ENCODE data around the gene GINS2.

GINS2 gene

DNA sequence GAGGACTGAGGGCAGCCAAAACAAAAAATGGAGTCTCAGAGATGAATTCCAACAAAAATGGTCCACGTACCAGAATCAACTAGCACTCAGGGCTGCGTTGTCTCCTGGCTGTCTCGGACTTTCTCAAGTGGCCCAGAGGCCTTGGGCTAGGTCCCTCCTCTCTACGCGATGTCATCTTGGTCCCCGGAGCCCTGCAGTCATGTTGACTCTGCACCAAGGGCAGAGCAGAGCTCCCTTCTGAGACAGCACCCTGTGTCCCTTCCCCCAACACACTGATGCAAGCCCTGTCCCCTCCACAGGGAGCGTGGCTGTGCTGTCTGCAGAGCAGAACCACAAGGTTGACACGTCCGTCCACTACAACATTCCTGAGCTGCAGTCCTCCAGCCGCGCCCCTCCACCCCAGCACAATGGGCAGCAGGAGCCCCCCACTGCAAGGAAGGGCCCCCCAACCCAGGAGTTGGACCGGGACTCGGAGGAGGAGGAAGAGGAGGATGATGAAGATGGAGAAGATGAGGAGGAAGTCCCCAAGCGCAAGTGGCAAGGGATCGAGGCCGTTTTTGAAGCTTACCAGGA is 20.8 kb downstream of the GINS2 start:
- DNase-seq (ENCODE audit: low read depth, low spot score), result no peak

DNA sequence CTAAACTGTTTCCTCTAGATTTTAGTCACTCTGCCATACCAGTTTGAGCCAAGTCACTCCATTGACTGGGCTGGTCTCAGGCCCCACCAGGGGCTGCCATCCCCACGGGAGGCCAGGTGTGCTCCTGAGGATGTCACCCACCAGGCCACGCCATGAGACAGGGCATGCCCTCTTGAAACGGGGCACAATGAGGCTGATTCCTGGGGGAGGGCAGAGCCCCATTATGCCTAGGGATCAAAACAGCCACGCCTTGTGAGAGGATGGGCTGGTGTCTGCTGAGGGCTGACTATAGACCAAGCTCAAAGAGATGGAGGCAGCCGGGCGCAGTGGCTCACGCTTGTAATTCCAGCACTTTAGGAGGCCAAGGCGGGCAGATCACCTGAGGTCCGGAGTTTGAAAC is 21.5 kb downstream of the GINS2 start:
- no peak for DNase-seq (ENCODE audit: low read depth, low spot score)

DNA sequence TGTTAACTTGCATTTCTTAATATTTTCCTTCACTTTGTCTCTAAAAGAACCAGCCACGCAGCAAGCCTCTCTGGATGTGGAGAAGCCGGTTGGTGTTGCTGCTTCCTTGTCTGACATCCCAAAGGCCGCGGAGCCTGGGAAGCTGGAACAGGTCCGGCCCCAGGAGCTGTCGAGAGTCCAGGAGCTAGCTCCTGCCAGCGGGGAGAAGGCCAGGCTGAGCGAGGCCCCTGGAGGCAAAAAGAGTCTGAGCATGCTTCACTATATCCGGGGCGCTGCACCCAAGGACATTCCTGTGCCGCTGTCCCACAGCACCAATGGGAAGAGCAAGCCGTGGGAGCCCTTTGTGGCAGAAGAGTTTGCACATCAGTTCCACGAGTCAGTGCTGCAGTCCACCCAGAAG is 22.8 kb downstream of the GINS2 start:
- DNase-seq (ENCODE audit: low read depth, low spot score), result no peak

DNA sequence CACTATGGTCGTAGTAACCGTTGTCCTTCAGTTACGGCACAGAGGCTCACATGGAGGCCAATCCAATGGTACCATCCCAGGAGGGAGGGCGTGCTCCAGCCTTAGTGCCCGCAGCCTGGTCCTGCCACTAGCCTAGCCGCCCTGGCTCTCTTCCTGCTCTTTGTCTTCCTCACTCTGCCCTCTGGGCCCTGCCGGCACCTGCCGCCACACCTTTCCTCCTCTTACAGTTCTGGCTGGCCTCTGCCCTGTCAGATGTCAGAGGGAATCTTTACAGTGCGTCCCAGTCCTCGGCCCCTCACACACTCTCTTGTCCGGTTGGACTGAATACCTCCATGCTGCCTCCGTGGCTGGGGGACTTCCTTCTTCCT is 23.4 kb downstream of the GINS2 start:
- no peak for DNase-seq (ENCODE audit: low read depth, low spot score)

DNA sequence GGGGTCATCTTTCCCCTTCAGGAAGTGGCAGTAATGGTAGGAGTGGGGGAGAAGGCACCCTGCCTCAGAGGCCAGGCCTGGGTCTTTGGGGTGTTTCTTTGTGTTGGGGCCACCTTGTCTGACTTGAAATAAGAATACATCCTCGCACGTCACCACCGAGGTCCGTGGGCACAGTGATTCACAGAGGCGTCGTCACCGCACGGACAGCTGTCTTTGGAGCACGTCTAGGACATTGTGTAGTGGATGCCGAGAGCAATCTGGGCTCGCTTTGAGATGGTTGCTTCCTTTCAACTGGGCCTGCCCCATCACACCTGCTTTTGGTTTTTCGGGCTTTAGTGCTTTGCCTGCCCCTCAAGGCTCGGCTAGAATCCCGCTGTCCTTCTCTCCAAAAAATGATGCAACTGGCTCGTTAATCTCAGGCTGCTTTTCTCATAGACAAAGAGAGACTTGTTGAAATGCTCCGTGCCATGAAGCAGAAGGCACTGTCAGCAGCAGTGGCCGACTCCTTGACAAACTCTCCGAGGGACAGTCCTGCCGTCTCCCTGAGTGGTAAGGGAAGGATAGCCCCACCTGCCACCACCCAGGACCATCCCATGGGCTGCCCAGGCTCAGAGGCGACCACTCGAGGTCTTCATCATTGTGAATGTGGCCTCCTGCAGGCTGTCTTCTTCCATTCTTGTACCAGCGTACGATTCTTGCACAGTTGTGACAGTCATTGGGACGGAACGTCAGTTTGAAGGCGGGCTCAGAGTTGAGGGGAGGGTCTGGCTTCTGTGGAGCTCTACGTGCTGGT is 24.0 kb downstream of the GINS2 start:
- DNase-seq (ENCODE audit: low read depth, low spot score), result no peak

DNA sequence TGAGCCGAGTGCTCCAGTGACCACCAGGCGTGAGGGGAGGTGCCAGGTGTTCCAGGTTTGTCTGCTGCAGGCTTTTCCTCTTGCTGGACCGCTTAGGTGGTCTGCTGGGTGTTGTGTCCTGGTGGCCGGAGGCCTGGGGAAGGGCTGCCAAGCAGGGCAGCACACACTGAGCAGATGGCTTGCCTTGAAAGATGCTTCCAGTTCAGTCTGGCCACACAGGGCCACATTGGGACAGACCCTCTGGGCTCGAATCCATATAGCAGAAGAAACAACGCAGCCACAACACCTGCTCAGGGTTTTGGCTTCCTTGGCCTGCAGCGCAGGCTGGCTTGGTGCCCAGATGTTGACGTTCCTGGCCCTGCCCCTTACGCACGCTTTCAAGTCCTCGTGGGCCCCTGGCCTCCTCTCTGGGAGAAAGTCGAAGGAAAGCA is 24.8 kb downstream of the GINS2 start:
- DNase-seq (ENCODE audit: low read depth, low spot score), result no peak

DNA sequence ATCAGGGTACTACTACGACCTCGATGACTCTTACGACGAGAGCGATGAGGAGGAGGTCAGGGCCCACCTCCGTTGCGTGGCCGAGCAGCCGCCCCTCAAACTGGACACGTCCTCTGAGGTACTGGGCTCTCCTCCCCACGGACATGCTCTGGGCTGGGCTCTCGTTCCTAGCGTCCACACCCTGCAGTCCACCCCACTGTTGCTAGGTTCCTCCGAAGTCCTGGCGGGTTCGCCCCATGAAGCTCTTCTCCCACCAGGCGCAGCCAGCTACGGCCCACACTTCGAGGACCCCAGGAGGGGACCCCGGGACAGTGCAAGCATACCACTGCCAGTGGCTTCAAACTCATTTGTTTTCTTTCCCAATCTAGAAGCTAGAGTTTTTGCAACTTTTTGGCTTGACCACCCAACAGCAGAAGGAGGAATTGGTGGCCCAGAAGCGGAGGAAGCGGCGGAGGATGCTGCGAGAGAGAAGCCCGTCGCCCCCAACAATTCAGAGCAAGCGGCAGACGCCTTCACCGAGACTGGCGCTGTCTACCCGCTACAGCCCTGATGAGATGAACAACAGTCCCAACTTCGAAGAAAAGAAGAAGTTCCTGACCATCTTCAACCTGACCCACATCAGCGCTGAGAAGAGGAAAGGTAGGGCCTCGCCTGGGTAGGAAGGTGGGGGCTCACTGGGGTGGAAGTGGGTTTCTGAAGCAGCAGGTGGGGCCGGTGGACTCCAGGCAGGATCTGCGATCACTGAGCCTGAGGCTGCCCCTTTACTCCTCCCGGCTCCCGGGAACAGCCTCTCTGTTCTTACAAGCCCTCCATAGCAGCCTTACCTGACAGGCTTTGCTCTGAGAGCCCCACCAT is 25.6 kb downstream of the GINS2 start:
- no peak for DNase-seq (ENCODE audit: low read depth, low spot score)

DNA sequence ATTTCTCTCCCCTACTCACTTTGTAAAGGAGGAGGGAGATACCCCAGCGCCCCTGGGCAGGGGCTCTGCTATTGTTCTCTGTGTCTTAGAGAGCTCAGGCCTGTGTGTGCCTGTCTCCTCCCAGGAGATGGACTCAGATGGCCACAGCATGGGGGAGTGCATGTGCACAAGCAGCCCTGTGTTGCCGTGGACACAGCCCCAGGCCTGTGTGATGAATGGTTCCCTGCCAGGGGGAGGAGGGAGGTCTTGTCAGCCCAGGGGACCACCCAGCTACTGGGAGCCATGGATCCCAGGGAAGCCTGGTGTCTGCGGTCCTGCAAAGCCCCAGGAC is 26.3 kb downstream of the GINS2 start:
- no peak for DNase-seq (ENCODE audit: low read depth, low spot score)

DNA sequence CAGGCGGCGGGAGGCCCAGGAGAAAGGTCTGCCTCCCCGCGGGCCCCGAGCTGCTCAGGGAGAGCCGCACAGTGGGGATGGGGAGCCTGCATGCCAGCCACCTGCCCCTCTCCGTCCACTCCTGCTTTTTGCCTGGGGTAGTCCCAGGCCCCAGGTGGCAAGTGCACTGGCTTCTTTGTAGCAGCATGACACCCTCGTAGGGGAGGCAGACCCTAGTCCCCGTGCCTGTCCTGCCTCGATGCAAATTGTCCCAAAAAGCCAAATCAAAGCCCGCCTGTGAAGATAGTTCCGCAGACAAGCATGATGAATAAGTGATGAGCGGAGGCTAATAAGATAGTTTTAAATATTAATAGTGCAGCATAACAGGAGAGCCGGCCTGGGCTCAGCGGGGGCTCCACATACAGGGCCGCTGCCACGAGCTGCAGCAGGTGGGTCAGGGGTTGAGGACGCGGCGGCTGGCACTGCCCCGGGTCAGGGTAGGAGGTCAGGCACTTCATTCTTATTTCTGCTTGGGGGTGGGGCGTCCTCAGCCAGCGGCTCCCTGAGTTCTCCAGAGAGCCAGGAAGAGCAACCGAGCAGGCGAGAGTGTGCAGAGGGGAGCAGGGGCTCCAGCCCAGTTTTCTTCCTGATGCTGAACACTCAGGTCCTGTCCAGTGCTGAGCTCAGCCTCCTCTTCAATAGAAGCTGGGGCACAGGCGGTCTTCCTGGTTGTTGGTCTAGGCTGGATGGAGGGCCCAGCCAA is 26.8 kb downstream of the GINS2 start:
- no peak for DNase-seq (ENCODE audit: low read depth, low spot score)

DNA sequence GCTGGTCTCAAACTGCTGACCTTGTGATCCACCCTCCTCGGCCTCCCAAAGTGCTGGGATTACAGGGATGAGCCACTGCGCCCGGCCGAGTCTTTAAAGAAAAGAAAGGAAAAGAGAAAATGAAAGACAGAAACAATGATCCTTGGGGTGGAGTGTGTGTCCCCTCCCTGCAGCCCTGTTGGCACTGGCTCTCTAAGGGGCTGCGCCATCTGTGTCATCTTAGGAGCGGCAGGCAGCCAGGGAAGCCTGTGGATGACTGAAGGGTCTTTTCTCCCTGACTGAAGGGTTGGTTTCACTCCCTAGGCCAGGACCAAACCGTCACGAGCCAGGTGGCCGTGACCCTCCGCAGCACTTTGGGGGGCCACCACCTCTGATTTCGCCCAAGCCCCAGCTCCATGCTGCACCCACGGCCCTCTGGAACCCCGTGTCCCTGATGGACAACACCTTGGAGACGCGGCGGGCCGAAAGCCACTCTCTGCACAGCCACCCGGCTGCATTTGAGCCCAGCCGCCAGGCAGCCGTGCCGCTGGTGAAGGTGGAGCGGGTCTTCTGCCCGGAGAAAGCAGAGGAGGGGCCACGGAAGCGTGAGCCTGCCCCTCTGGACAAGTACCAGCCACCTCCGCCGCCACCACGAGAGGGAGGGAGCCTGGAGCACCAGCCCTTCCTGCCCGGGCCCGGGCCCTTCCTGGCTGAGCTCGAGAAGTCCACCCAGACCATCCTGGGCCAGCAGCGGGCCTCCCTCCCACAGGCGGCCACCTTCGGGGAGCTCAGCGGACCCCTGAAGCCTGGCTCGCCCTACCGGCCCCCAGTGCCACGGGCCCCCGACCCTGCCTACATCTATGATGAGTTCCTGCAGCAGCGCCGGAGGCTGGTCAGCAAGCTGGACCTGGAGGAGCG is 27.7 kb downstream of the GINS2 start:
- DNase-seq (ENCODE audit: low read depth, low spot score), result no peak

DNA sequence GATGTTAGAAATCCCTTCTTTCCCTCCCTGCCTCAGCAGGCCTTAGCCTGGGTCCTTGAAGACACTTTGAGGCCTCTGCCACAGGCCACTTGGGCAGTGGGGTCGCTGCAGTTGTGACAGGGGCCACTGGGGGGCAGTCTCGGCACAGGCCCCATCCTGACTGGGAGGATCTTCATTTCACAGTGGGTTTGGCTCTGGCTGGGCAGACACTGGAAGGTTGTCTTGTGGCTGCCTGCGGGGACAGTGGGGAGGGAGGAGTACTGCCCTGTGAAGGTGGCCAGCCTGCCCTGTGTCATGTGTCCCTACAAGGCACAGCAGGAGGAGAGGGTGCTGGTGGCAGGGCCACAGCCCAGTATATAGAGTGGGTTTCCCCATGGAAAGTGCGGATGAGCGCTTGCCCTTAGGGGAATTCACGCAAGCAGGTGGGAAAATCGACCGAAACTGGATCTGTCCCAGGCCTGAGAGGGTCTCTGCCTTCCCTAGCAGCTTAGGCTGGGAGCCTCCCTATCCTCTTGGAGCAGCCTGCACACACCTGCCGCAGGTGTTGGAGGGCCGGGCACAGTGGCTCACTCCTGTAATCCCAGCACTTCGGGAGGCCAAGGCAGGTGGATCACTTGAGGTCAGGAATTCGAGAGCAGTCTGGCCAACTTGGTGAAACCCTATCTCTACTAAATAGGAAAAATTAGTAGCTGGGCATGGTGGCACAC is 28.8 kb downstream of the GINS2 start:
- peak; percentile 18 for DNase-seq (ENCODE audit: low read depth, low spot score)

DNA sequence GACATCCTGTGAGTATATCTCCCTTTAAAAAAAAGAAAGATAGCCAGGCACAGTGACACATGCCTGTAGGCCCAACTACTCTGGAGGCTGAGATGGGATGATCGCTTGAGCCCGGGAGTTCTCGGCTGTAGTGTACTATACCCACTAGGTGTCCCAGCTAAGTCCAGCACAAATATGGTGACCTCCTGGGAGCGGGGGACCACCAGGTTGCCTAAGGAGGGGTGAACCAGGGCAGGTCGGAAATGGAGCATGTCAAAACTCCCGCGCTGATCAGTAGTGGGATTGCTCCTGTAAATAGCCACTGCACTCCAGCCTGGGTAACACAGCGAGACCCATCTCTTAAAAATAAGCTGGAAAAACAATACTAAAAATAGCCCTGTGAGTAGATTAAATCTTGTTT is 29.4 kb downstream of the GINS2 start:
- no peak for DNase-seq (ENCODE audit: low read depth, low spot score)

DNA sequence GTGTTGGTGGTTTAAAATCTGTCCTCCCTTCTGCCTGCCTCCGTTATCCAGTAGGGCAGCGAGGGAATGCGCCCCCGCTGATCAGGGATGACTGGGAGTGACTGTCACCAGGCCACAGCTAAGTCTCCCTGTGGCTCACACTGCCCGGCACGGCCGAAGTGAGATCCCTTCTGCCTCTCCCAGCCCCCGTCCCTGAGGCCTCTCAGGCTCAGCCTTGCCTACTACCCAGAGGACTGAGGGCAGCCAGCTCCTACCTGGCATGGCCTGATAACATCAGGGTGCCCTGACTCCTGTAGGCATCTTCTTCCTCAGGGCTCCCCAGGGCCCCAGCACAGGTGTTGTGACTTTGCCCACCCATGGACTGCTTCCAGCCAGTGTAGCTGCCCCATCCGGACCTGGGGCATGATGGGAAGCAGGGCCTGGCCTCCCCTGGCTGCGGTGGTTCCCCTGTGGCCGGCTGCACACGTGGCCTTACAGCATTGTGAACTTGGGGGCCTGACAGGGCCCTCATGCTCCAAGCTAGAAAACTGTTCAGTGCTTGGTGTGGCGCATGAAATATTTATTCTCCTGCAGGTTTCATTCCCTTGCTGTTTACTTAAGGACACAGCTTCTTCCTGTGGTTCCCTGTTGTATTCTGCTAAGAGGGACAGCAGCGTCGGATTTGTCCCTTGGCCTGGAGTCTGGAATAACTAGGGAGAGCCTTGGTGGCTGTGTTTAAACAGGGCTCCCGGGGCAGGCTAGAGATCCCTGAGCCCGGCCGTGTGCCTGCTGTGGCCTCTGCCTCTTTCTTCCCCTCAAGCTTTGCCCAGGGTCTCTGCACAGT is 30.0 kb downstream of the GINS2 start:
- no peak for DNase-seq (ENCODE audit: low read depth, low spot score)

DNA sequence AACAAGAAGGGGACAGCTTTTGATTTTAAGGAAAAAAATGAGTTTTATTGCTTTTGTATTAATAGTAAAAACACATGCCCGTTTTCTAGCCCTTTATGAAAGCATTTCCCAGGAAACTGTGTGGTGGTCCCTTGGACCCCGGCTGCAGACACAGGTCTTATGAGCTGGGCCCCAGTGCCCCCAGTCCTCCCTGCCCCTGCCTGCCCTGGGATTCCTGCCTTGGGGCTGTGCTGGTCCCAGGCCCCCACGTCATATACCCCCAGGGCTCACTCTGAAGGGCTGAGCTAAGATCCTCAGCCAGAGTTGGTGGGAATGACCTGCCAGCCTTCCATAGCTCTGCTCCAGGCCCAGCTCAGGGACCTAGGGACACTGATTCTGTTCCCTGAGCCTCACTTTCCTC is 30.8 kb downstream of the GINS2 start:
- no peak for DNase-seq (ENCODE audit: low read depth, low spot score)

DNA sequence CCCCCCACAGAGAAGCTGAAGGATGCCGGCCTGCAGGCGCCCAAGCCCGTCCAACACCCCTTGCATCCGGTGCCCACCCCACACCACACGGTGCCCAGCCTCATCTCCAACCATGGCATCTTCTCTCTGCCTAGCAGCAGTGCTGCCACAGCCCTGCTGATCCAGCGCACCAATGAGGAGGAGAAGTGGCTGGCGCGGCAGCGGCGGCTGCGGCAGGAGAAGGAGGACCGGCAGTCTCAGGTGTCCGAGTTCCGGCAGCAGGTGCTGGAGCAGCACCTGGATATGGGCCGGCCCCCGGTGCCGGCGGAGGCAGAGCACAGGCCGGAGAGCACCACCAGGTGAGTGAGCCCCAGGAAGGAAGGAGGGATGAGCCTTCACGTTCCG is 31.5 kb downstream of the GINS2 start:
- no peak for DNase-seq (ENCODE audit: low read depth, low spot score)

DNA sequence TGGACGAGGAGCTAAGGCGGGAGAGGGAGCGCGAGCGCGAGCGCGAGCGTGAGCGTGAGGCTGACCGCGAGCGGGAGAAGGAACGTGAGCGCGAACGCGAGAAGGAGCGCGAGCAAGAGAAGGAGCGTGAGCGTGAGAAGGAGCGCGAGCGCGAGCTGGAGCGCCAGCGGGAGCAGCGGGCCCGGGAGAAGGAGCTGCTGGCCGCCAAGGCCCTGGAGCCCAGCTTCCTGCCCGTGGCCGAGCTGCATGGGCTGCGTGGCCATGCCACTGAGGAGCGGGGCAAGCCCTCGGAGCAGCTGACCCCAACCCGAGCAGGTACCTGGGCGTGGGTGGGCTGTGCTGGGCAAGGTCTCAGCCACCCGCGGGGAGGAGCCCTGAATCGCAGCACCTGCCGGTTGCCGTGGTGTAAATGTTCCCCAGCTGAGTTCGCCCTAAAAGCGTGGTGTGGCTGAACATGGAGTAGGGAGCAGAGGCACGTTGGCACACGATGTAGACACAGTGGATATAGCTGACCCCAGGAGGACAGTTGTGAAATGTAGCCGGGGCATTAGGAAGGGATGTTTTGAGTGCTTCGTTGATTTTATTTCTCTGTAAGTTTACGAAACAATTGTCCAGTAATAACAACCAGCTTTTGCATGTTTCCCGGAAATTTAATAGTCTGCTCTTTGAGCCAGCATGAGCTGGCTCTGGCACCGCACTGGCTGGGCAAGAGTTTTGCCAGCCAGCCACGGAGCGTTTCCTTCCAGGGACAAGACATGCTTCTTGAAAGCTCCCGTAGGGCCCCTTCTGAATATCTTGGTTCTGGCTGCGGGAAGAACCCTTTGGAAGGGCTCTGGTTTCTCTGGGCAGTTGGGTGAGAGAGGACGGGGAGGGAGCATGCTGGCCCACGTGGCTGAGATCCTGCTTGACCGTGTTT is 32.1 kb downstream of the GINS2 start:
- DNase-seq (ENCODE audit: low read depth, low spot score), result no peak

DNA sequence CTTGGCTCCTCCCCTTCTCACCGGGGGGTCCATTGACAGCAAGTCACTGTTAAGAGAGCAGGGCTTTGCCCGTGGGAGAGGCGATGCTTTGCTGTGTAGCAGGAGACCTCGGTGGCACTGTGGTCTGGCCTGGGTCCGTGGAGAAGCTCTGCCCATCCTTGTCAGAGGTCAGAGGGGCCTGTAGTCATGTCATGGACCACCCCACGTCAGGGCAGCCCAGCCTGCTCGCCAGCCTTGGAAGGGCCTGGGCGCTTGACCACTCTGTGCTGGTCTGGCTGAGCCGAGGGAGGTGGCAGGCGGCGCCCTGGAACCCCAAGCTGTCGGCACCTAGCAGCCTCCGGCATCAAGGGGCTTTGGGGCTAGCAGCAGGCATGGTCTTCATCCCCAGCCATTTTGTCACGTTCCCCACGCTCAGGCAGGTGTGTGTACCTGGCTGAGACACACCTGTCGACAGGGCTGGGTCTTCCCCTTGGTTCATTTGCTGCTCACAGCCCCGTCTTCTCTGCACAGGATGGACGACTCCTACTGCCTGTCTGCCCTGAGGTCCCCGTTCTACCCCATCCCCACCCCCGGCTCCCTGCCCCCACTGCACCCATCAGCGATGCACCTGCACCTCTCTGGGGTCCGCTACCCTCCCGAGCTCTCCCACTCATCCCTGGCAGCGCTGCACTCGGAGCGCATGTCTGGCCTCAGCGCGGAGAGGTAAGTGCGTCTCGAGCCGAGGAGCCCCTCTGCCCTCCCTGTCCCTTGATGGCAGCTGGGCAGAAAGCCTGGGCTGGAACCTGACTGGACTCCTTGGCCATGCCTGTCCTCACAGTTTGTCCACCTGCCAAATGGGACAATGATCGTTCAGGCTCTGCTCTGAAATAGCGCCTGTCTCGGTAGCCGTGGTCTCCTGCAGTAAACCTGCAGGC is 33.3 kb downstream of the GINS2 start:
- DNase-seq (ENCODE audit: low read depth, low spot score), result no peak

All from smooth muscle cell of the brain vasculature (primary cell).